NOMO-1 (cell line): ENCODE measurements around the gene USP49.

Experiments
- DNase-seq, 2 experiments: peaks; one replicate each; lab custom pipeline; 2025; ENCODE audit not compliant: unreplicated experiment in 2 of 2; lab: John Stamatoyannopoulos, UW

USP49 gene

DNA sequence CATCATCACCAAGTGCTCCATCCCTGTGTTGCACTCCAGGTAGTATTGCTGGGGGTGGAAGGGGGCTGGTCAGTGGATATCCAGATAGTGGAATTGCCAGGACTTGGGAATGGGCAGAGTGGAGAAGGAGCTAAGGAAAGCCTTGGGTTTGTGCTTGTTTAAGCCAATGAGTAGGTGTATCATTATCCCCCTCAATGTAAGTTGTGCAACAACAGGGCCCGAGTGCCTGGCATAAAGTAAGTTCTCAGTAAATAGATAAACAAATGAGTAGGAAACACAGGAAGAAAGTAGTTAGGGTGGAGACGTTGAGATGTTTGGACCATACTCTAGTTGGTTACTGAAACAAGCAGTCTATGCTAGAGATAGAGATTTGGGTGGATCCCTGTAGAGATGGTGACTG, 36.6 kb upstream of the USP49 start:
- no peak for DNase-seq

DNA sequence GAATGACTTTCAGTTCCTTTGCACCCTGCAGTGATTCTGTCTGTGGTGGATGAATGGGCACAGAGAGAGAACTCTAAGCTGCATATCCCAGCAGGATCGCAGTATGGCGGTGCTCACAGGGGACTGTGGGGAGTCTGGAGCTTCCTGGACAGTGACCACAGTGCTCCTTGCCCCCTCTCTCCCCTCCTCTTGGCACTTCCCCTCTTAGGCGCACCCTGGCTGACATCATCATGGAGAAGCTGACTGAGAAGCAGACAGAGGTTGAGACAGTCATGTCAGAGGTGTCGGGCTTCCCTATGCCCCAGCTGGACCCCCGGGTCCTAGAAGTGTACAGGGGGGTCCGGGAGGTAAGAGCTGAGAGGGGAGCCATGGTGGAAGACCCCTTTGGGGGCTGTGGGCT, 34.7 kb upstream of the USP49 start:
- no peak for DNase-seq

DNA sequence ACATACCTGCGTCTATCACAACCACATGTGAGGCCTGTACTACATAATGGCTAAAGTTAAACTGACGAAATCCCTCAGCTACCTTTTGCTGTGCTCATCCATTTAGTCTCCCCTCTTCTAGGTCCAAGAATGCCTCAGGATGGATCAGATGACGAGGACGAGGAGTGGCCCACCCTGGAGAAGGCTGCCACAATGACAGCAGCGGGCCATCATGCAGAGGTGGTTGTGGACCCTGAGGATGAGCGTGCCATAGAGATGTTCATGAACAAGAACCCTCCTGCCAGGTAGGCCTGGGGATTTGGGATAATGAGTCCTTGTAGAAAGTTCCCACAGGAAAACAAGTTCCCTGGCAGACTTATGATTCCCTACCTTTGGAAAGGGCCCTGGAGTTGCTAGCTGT, 32.1 kb upstream of the USP49 start:
- no peak for DNase-seq

DNA sequence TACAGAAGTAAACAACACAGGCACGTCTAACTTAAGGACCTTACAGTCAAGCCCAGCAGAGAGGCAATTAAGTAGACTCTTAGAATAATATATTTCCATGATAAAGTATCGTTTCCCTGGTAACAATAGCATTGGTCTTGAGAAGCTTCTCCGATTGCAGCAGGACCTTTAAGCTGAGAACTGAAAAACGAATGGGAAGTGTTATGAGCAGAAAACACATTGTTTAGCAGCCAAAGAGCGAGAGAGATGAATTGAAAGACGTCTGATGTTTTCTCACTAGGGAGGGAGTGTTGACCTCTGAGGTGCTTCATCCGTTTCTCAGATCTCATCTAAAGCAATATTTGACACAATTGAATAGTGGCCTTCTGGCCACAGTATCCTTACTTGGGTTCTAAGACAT, 27.0 kb upstream of the USP49 start:
- no peak for DNase-seq

DNA sequence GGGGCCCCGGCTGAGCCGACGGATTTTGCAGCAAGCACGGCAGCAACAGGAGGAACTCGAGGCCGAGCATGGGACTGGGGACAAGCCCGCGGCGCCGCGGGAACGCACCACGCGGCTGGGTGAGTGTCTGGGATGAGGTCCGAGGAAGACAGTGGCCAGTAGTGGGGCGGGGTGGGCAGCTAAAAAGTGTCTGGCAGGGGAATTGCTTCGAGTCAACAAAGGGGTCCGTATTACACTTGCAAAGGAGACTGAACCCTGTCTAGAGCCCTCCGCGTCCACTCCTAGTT, 26.5 kb upstream of the USP49 start:
- peak; percentile 43 to 45 for DNase-seq

DNA sequence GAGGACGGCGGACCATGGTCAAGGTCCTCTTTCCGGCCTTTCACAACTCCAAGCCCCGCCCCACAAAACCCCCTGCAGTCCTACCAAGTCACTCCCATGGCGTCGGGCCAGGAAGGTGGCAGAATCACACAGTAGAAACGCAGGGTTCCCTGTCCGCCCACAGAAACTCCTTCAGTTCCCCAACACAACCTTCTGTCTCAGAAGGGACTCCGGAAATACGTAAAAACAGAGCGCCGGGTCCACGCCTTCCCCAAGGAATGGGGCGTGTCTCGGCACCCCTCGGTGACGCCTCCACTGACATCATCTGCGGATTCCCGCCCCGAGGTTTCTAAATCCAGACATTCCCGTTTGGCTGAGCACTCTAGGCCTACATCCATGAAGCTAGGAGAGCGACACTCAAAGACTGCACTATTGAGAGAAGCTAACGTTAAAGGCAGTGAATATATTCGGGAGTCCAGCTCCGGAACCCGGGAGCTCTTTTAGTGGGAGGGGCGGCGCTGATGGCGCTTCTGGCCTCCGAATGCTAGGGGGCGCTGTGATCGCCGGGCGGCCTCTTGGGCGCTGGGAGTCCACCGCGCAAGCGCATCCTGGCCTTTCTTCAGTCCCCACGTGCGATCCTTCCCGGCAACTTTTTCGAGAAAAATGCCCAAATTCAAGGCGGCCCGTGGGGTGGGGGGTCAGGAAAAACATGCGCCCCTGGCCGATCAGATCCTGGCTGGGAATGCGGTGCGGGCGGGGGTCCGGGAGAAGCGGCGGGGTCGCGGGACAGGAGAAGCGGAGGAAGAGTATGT, 25.9 kb upstream of the USP49 start, which contains the start of the genes BYSL and MED20:
Gene BYSL, plus strand, starts transcription at position 579 of the 791 bp plus-strand sequence. Its CDS starts 64 bp downstream, at position 643.
Gene MED20, minus strand, starts transcription at position 219 of the 791 bp plus-strand sequence. Its CDS starts 121 bp downstream, at position 98.
- DNase-seq = peak; percentile 93 to 94

DNA sequence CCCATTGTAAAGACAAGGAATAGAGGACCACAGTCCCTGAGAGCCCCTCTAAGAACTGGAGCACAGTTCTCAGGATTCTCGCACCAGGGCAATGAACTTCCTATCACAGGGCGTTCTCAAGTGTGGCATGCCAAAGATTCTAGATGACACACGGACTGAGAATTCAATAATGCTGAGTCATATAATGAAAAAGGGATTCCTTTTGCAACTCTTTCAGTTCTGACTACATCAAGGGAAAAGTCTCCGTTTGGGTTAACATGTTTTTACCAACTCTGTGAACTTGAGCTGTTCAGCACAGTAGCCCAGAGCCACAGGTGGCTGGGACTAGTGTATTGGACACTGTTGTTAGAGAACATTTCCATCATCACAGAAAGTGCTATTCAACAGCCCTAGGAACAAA, 22.4 kb upstream of the USP49 start:
- DNase-seq = no peak

DNA sequence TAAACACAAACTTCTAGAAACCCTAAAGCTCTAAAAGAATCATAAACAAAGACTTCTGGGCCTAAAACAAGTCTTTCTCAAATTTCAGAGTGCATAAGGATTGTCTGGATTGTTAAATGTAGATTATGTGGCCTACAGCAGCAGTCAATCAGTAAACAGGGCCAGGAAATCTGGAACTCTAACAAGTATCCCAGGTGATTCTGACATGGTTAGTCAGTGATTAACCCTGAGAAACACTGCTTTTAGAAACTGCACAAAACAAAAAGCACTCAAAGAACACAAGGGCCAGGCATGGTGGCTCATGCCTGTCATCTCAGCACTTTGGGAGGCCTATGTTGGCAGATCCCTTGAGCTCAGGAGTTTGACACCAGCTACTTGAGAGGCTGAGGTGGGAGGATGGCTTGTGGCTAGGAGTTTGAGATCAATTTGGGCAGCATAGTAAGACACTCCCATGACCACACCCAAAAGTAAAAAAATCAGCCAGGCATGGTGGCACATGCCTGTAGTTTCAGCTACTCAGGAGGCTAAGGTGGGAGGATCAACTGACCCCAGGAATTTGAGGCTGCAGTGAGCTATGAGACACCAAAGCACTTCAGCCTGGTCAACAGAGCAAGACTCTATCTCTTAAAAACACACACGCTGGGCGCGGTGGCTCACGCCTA, 19.8 kb upstream of the USP49 start:
- no peak for DNase-seq

DNA sequence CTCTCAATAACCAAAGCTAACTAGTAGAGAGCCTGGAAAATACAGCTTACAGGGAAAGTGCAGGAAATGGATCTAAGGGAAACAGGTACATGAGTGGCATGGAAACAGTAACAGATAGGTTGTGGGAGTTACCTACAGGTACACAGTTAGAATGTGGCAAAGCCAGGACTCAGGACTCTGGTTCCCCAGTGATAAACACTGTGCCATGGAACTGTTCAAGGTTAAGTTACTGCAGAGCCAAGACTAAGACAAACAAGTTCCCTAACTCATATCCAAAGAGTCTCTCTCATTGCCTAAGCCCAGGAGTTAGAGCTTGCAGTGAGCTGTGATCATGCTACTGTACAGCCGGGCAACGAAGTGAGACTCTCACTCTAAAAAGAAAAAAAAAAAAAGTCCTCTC, 19.2 kb upstream of the USP49 start:
- no peak for DNase-seq

DNA sequence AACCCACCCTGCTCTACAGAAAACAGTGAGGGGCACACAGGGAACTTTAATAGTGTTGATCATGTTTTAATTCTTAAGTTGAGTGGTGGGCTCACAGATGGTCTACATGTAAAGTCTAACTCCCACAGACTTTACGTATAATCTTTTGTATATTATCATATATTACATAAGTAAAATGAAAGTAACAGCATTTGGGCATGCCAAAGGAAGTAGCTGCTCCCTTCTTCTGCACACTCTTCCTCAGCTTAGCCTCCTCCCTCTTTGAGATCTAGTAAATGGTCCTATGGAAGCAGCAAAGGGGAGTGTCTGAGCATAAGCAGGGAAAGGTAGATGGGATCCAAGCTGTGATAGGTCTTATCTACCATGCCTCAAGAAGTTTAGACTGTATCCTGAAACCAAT, 14.6 kb upstream of the USP49 start:
- no peak for DNase-seq

DNA sequence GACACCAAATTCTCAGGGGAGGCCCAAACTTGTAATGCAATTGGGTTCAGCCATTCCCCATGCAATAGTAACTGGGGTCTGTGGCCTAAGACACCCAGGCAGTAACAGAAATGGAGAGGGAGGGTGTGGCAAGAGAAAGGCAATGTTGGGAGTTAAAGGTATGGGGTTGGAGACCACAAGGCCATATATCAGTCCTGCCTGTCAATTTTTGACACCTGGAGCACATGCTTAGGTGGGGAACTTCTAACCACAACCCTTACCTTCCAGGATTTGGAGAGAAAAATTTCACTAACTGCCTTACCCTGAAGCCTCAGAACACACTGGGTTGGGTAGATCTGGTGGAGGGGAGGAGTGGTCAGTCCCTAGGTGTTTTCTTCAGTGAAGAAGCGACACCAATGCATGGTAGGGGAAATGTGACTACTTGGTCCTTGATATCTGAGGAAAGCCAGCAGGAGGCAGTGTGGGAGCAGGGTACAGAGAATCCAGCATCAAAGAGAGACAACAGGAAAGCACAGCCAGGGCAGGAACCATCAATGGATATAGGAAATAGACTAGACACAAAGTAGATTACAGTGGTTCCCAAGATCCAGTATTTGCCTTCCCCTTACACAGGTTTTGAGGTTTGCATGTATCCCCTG, 6.8 kb upstream of the USP49 start:
- DNase-seq = peak in 1 of 2 experiments; percentile 15

DNA sequence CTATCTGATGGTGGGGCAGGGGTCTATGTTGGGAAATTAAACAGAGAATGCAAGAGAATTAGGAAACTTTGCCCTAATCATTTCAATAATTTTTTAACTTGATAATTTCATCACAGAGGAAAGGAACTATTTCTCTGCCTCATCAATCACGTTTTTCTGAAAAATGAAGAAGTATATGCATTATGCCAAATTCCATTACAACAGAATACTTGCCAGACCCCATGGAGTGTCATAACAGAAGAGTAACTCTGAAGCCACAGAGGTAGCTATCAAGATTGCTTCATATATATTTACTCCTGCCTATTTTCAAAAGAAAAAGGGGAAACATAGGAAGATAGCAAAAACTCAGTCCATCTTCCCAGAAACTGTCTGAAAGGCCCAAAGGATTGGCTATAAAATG, 5.7 kb upstream of the USP49 start:
- DNase-seq = peak in 1 of 2 experiments; percentile 49

DNA sequence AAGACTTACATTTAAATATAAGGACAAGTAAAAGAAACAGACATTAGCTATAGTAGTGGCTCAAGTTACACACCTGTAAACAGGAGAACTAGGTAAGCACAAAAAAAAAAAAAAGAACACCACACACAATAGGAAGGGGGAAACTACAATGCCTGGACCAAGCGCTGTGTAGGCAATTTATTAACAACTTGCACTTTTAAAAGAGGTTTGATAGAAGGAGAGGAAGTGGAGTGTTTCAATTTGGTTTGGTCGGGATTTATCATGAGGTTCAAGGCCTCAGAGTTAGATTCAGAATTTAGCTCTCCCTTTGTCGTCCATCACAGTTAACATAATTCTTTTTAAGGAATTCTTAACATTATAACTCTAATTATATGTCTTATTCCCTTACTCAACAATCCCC, 1.1 kb upstream of the USP49 start:
- no peak for DNase-seq

DNA sequence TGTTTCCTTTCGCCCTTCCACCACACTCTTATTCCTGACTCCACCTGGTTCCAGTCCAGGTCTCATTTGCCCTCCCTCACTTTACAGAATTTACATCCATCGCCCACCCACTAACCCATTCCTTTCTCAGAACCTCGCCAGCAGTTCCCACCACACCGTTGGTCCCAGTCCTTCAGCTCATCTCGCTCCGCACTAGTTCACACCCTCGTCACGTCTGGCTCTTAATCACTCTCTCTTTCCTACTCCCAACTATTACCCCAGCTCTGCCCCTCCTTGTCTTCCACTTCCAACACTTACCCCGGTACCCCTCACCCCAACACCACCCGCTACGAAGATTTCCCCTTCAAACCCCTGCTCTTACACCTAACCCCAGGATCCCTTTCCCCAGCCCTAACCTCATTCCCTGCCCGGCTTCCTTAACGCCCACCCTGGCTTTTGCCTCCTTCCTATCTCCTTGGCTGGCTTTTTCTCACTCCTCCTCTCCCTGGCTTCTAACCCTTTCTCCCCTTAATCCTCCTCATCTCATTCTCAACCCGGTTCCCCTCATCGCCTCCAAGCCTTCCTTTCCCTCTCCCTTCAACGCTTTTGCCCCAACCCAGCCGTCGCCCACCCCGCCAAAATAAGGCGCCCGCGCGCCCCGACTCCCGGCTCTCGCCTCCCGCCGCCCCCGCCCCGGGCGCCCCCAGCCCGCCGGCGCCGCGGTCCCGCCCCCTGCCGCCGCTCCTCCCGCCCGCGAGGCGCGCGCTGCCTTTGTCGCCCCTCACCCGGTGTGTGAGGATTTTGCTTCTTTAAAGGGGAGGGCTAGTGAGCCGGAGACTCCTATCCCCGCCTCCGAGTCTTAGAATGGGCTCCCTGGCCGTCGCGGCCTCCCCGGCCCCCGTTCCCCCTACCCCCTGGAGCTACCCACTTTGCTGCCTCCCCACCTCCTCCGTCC, 542 bp downstream of the USP49 start:
- DNase-seq = no peak

DNA sequence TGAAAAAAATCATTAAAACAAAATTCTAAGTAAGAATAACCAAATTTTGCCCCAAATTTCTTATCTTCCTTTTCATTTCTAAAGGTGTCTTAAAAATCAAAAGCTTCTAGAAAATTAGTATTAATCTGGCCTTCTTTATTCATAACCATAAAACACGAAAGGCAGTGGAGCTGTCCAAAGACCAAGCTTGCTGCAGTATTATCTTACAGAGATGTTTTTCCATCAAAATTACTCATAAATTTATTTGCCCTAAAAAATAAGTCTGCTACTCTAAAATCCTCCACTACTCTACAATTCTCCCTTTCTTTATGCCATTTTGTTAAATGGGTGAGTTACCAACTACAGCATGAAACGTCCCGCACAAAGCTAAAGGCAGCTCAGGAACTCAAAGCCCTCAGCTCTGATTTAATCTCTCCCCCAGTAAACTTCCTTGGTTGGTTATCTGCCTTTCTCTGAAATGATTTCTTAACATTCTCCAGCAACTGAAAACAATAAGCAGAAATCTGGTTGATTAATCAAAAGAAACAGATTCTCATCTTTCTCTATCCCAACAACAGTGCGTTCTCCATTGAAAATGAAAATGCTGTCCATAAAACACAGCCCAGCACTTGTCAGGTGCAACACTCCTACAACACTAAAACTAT, 2.1 kb downstream of the USP49 start:
- DNase-seq = no peak

DNA sequence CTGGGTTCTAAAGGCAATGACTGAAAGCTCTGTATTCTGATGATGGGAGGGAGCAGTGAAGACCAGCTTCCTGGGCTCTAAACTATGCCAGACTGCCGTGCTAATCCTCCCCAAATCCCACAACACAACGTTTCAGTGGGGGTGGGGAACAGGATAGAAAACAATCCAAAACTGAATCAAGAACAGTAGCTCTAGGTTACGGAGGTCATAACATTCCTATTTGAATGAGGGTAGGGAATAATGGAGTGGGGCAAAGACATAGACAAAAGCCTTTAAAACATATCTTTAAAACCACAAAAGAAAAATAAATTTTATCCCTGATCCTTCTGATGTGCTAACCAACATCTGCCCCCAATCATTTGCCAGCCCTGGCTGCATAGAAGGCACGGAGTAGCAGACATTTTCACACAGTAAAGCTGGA, 7.8 kb downstream of the USP49 start:
- DNase-seq = no peak

DNA sequence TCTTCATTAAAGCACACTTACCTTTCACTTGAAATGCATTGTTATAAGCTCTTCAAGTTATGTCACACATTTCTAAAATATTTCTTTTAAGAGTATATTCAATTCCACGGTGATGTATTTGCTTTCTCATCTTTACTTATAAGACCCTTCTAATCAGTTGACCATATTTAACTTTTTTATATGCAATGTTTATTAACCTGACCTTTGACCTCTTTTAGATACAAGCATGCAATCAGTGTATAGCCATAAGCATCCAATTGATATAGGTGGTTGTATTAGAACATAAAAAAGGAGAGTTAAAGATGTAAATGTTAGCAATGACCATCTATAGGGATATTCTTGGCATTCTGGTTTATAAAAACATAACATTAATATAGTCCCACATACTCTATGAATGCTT, 9.2 kb downstream of the USP49 start:
- DNase-seq = no peak

DNA sequence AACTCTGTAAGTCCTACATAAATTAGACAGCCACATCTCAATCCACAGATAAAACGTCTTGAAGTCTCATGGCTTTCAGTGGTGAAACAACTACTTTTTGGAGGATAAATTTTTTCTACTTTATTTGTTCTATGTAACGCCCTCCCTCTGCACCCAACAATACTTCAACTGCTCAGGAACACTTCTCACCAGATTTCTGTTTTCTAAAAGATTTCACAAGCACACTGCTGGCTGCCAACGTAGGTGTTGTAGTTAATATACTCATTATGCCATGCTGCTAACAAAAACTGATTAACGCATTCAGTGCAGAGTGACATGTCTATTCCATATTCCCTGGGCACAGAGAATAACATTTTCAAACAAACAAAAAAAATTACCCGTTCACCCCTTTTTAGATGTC, 10.2 kb downstream of the USP49 start:
- DNase-seq = no peak

DNA sequence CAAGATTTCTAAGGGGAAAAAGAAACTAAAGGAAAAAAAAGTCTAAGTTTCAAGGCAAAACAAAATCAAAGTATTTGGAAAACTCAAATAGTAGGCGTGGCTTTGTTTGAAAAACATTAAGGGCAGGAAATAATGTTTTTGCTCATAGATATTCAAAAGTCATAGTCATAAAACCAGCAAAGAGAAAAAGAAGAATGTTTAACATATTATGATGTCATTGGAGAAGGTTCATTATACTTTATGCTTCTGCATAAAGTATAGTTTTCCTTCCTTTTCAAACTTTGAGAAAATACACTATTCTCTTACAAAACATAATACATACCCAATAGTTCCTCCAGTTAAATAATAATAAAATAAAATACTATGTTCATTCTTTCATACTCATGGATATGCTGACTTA, 13.7 kb downstream of the USP49 start:
- no peak for DNase-seq

DNA sequence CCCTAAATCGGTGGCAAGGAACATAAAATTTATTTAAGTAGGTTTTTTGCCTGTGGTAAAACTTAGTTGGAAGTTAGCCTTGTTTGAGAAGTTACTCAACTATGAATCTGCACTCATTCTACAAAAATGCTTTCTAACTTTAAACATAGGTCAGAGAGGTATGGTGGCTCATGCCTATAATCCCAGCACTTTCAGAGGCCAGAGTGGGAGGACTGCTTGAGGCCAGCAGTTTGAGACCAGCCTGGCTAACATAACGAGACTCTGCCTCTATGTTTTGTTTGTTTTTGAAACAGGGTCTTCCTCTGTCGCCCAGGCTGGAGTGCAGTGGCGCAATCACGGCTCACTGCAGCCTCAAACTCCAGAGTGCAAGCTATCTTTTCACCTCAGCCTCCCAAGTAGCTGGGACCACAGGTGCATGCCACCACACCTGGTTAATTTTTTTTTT, 16.2 kb downstream of the USP49 start:
- no peak for DNase-seq
